ENCODE results near the gene SMIM44.

SMIM44 gene

GRCh38 chr19:3478409-3479176 lies 4.6 kb downstream of the SMIM44 start:
- TF ChIP-seq CTCF (conservative IDR thresholded peaks at IDR 0.05) (no peak), ZFX (IDR thresholded peaks at IDR 0.05) (no peak)
- no peak overlapping the region for H3K27ac ChIP-seq

GRCh38 chr19:3477951-3478350 lies 5.3 kb downstream of the SMIM44 start:
- TF ChIP-seq ZFX (IDR thresholded peaks at IDR 0.05) (no peak), CTCF (conservative IDR thresholded peaks at IDR 0.05) (no peak)
- no peak overlapping the region for H3K27ac ChIP-seq

- no peak overlapping the region for H3K27ac ChIP-seq
Measured at GRCh38 chr19:3477506-3477905, 5.7 kb downstream of the SMIM44 start.

GRCh38 chr19:3476830-3477229 lies 6.4 kb downstream of the SMIM44 start:
- no peak for TF ChIP-seq ZFX (IDR thresholded peaks at IDR 0.05)
- TF ChIP-seq CTCF (conservative IDR thresholded peaks at IDR 0.05) = no peak

More at GRCh38 chr19:3477506-3477905, 5.7 kb downstream of the SMIM44 start:
- no peak for TF ChIP-seq ZFX (IDR thresholded peaks at IDR 0.05)
- TF ChIP-seq CTCF (conservative IDR thresholded peaks at IDR 0.05) = no peak

GRCh38 chr19:3475449-3475848 lies 7.8 kb downstream of the SMIM44 start:
- TF ChIP-seq ZFX (IDR thresholded peaks at IDR 0.05) (no peak), CTCF (conservative IDR thresholded peaks at IDR 0.05) (no peak)
- H3K27ac ChIP-seq = no peak overlapping the region

More at GRCh38 chr19:3476830-3477229, 6.4 kb downstream of the SMIM44 start:
- H3K27ac ChIP-seq = no peak overlapping the region

GRCh38 chr19:3474614-3475013 lies 8.6 kb downstream of the SMIM44 start:
- no peak overlapping the region for H3K27ac ChIP-seq
- TF ChIP-seq CTCF (conservative IDR thresholded peaks at IDR 0.05) = no peak
- no peak for TF ChIP-seq ZFX (IDR thresholded peaks at IDR 0.05)

- no peak overlapping the region for H3K27ac ChIP-seq
- TF ChIP-seq CTCF (conservative IDR thresholded peaks at IDR 0.05) (no peak), ZFX (IDR thresholded peaks at IDR 0.05) (no peak)
Measured at GRCh38 chr19:3474010-3474409, 9.2 kb downstream of the SMIM44 start.

Data from C4-2B (cell line).